Activated CD4-positive, alpha-beta T cell treated with anti-CD3 and anti-CD28 coated beads, Interleukin-2, amount 50 U/mL, for 1 hour (primary cell): ENCODE results near the gene GSG1.

Experiments
- DNase-seq: peaks from one replicate; pipeline ENCODE4 v3.0.0-alpha.2; 2020

Gene GSG1

GRCh38 chr12:13103391-13104033 lies at the start of gene GSG1:
Gene GSG1, minus strand, starts transcription at chr12:13103667. Its CDS starts 155 bp downstream, at chr12:13103512.
- no peak for DNase-seq

- no peak for DNase-seq
Measured at GRCh38 chr12:13153180-13153579, 49.7 kb upstream of the GSG1 start.

DNA sequence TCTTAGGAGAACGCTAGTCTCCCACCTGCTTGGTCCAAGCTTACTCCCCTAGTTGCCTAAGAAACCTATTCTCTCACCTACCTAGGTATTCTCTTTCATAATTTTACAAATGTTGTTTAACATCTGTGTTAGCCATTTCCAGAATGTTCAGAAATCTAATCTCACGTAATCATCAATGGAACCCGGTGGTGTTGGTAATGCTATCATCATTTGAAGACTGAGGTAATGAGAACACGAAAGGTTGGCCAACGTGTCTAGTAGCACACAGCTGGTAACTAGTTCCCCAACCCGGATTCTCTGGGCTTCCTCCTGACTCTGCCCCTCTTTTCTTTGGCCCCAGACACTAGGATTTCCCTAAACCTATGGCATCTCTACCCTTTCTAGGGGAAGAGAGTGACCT lies 49.3 kb upstream of the GSG1 start:
- DNase-seq: no peak

- DNase-seq: no peak
Measured at GRCh38 chr12:13152281-13152680, 48.8 kb upstream of the GSG1 start.

- no peak for DNase-seq
Measured at GRCh38 chr12:13149411-13149810, 45.9 kb upstream of the GSG1 start.

DNA sequence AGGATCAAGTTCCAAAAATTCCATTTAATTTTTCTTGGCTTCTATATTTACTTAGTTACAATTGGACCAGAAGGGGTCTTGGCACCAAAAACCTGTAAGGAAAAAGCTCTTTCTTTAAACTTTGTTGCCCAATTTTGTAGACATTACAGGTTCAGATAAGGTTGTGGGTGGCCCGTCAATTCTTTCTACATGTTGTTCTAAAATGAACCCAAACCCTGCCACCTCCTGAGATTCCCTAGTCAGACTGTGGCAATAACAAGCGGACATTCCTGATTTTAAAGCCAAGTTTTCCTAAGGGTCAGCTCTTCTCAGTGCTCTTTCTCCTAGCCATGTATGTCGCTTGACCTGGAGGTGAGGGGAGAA lies 45.0 kb upstream of the GSG1 start:
- DNase-seq: no peak

DNA sequence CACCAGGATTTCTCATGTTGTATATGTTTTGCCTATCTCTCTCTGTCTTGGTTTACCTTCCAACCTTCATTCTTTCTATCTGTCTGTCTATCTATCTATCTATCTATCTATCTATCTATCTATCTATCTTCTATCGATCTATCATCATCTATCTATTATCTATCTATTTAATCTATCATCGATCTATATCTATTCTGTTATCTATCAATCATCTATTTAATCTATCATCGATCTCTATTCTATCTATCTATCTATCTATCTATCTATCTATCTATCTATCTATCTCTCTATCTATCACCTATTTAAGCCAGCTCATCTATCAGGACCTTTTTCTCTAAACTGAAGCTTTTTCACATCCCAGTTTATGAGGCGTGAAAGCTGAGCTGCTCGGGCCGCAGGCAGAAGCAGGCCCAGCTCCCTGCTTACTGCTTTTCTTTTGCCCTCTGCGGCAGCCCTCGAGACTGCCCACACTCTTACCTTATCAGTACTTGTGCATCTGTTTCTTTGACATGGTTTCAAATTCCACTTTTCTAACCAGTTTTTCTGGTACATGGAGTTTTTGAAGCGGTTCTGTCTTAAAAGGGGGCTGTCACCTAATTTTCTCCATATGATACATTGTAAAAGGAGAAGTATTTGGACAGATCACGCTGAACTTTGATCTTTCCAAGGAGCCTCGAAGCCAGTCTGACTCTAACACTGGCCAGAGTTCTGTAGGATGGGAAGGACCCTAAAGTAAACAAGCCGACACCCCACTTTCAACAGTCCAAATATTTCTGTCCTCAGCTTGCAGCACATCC lies 44.4 kb upstream of the GSG1 start:
- DNase-seq: no peak

- no peak for DNase-seq
Measured at GRCh38 chr12:13146336-13146938, 43.0 kb upstream of the GSG1 start.

GRCh38 chr12:13144266-13144828 lies 40.9 kb upstream of the GSG1 start:
- DNase-seq: no peak

GRCh38 chr12:13142747-13143146 lies 39.3 kb upstream of the GSG1 start:
- no peak for DNase-seq

DNA sequence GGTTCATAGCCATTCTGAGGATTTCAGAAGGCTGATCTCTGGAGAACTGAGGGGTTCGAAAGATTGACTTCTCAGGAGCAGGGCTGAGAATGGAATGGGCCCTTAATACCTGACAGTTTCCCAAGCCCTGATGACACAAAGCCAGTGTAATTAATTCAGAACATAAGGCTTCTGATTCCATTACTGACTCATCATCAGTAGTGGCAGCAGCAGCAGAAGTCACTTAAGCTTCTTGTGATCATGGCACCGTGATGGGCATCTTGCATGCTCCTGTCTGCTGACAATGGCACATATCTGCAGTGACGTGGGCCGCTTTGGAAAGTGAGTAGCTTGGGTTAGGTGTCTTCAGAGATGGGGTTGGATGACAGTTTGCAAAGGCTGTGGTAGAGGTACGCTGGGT lies 38.2 kb upstream of the GSG1 start:
- DNase-seq: no peak

GRCh38 chr12:13135371-13136178 lies 32.1 kb upstream of the GSG1 start:
- DNase-seq: no peak

- DNase-seq: no peak
Measured at GRCh38 chr12:13133886-13134285, 30.4 kb upstream of the GSG1 start.

DNA sequence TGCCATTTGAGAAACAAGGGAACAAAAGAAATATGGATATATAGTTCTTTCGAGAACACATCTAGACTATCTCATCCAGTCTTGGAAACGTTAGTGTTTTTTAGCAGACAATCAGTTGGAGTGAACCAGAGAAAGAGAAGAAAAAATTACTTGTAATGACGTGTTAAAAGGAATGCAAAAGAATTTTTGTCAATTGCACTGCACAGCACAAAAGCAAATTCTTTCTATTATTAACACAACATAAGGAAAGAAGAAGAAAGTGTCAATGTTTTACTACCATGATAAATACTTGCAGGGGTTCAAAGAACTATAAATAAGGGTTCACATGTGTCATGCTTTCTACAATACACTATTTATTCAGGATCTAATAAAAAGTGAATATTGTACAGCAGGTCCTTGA lies 27.5 kb upstream of the GSG1 start:
- no peak for DNase-seq

DNA sequence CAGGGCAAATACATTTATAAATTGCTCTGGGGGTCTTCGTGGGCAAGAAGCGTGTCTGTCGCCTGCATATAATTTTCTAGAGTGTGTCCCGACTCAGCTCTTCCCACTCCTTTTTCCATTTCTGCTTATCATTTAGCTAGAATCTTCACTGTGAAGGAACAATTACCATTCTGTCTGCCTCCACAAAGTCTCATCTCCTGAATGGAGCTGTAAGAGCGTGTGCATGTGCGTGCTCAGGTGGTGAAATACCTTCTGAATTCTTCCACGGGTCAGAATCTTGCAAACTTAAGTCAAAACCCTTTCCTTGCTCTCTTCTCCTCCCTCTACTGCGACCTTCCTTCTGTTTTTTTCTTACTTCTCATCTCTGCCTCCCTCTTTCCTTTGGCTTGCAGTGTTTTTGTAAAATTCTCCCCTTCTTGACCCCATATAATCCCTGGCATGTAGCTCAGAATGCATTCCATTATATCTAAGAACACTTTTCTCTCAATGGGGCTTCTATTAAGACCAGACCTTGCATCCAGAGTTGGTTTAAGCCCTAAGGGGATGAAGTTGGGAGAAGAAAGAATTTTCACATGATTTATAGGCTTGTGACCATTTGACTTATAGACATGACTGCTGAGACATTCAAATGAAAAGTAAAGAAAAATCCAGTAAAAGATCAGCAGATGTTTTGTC lies 25.0 kb upstream of the GSG1 start:
- no peak for DNase-seq

- no peak for DNase-seq
Measured at GRCh38 chr12:13127444-13127843, 24.0 kb upstream of the GSG1 start.

- no peak for DNase-seq
Measured at GRCh38 chr12:13126494-13126893, 23.0 kb upstream of the GSG1 start.

- DNase-seq: no peak
Measured at GRCh38 chr12:13125996-13126395, 22.5 kb upstream of the GSG1 start.

- no peak for DNase-seq
Measured at GRCh38 chr12:13124656-13125505, 21.4 kb upstream of the GSG1 start.

- no peak for DNase-seq
Measured at GRCh38 chr12:13121568-13121967, 18.1 kb upstream of the GSG1 start.

DNA sequence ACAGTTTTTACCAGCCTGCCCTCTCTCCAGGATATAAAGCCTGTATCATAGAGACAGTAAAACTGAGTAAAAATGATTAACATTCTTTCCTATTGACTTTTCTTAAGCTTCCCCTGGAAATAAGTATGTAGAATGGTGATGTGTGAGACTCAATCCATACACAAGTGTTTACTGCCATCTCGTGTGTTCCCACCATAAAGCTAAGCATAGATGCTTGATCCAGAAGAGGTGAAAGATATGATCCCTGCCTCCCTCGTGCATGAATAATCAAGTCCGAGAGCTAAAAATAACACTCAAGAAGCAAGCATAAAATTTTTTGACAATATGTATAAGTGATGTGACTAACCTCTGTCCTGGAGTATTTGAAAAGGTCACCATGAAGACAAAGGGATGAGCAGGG lies 16.9 kb upstream of the GSG1 start:
- no peak for DNase-seq

GRCh38 chr12:13119826-13120225 lies 16.4 kb upstream of the GSG1 start:
- no peak for DNase-seq
